Suprapubic skin (tissue), 4 donors: ENCODE results near the gene PTBP3. TPM values are rescaled to one million over a fixed set of nuclear protein-coding genes. Genes with fewer than 3 reads are reported as not detected.
"Not testable (repeated sequence)": the region's sequence is repeated elsewhere in the genome, so short reads cannot be mapped to it uniquely, and the experiment has no call there.

Experiments used
- DNase-seq, 2 donors: peaks; one replicate each; pipeline ENCODE4 v3.0.0-alpha.2; 2019; ENCODE audit warnings: low spot score in 2 of 2
- H3K27ac ChIP-seq: fragments of 200-600 bp; sonication (generic); one replicate; pipeline ENCODE4 v1.5.1; 2019
- H3K27me3 ChIP-seq: fragments of 200-600 bp; sonication (generic); one replicate; pipeline ENCODE4 v1.5.1; 2019
- H3K36me3 ChIP-seq: fragments of 200-600 bp; sonication (generic); one replicate; pipeline ENCODE4 v1.5.1; 2019
- H3K4me1 ChIP-seq: fragments of 200-600 bp; sonication (generic); one replicate; pipeline ENCODE4 v1.5.1; 2019
- H3K4me3 ChIP-seq: fragments of 200-600 bp; sonication (generic); one replicate; pipeline ENCODE4 v1.5.1; 2019; ENCODE audit warnings: mild to moderate bottlenecking
- H3K9me3 ChIP-seq: fragments of 200-600 bp; sonication (generic); one replicate; pipeline ENCODE4 v1.5.1; 2019
- EP300 ChIP-seq: sonication (generic); formaldehyde crosslinking; IDR thresholded peaks from one replicate; pipeline ENCODE4 v1.6.1; 2017; ENCODE audit warnings: antibody characterized with exemption
- POLR2A ChIP-seq, 2 donors: fragments of 450-650 bp; IDR thresholded peaks; one replicate each; pipeline ENCODE4 v1.6.1; 2017; ENCODE audit warnings: antibody characterized with exemption in 2 of 2, mild to moderate bottlenecking in 2 of 2, moderate library complexity in 2 of 2
- POLR2AphosphoS5 ChIP-seq, 3 donors: sonication (generic); formaldehyde crosslinking; IDR thresholded peaks; one replicate each; pipeline ENCODE4 v1.6.1; 2017; ENCODE audit warnings: antibody characterized with exemption in 3 of 3
- WGBS: methylation state at CpG from one replicate; pipeline ENCODE4 v1.1.5; 2018; 5-methylcytosine and 5-hydroxymethylcytosine counted together
- total RNA-seq, 4 donors: library from RNA; depleted of rRNA; stranded (reverse); fragments of >200 nt; gene quantifications; one replicate each; pipeline ENCODE4 v1.1.0, GENCODE V29; 2016
- TF ChIP-seq, protein P1 (sequence below), 2 donors: fragments of 200-600 bp in 1 of 2; fragments of 450-650 bp in 1 of 2; sonication (generic) in 1 of 2; IDR thresholded peaks; one replicate each; pipeline ENCODE4 v1.5.1; 2016 to 2019; ENCODE audit warnings: antibody characterized with exemption in 2 of 2, mild to moderate bottlenecking in 1 of 2, moderate library complexity in 1 of 2

The PTBP3 gene
- total RNA-seq, 4 donors from 2014 or later, result 90.4 to 333 (median 168) TPM

- Histone ChIP-seq H3K4me3 (no peak overlapping the region), H3K27me3 (no peaks in the 10 kb centered on the region), H3K27ac (no peak overlapping the region), H3K36me3 (no peaks in the 10 kb centered on the region), H3K9me3 (no peaks in the 10 kb centered on the region), H3K4me1 (peaks cover 5% of the 10 kb centered on the region)
- DNase-seq, result no peak
- 100% methylated on average over 1 of the region's 1 CpG for WGBS
- no peak for TF ChIP-seq POLR2AphosphoS5 (IDR thresholded peaks at IDR 0.05)
- no peak for TF ChIP-seq EP300
- TF ChIP-seq POLR2A (IDR thresholded peaks at IDR 0.05), result no peak
- TF ChIP-seq, protein P1, sequence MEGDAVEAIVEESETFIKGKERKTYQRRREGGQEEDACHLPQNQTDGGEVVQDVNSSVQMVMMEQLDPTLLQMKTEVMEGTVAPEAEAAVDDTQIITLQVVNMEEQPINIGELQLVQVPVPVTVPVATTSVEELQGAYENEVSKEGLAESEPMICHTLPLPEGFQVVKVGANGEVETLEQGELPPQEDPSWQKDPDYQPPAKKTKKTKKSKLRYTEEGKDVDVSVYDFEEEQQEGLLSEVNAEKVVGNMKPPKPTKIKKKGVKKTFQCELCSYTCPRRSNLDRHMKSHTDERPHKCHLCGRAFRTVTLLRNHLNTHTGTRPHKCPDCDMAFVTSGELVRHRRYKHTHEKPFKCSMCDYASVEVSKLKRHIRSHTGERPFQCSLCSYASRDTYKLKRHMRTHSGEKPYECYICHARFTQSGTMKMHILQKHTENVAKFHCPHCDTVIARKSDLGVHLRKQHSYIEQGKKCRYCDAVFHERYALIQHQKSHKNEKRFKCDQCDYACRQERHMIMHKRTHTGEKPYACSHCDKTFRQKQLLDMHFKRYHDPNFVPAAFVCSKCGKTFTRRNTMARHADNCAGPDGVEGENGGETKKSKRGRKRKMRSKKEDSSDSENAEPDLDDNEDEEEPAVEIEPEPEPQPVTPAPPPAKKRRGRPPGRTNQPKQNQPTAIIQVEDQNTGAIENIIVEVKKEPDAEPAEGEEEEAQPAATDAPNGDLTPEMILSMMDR (IDR thresholded peaks at IDR 0.05), result no peak
These were observed 58.8 kb downstream of the PTBP3 start for GRCh38 chr9:112274600-112274999.

- DNase-seq, result no peak
- 48% methylated on average over 3 of the region's 3 CpGs for WGBS
- Histone ChIP-seq H3K4me3 (no peak overlapping the region), H3K27me3 (no peaks in the 10 kb centered on the region), H3K4me1 (peaks cover 5% of the 10 kb centered on the region), H3K27ac (no peak overlapping the region), H3K36me3 (no peaks in the 10 kb centered on the region), H3K9me3 (no peaks in the 10 kb centered on the region)
- TF ChIP-seq POLR2AphosphoS5 (IDR thresholded peaks at IDR 0.05) (no peak), POLR2A (IDR thresholded peaks at IDR 0.05) (no peak), EP300 (no peak)
- TF ChIP-seq, protein P1 (IDR thresholded peaks at IDR 0.05), result no peak
These were observed 59.5 kb downstream of the PTBP3 start for GRCh38 chr9:112273876-112274275.

- H3K4me3 ChIP-seq, result no peak overlapping the region
- H3K9me3 ChIP-seq, result no peaks in the 10 kb centered on the region
- H3K36me3 ChIP-seq, result peaks cover 3% of the 10 kb centered on the region
- H3K27ac ChIP-seq, result no peak overlapping the region
- no peaks in the 10 kb centered on the region for H3K4me1 ChIP-seq
- DNase-seq, result no peak
- 100% methylated on average over 2 of the region's 2 CpGs for WGBS
- no peak for TF ChIP-seq POLR2A (IDR thresholded peaks at IDR 0.05)
- TF ChIP-seq POLR2AphosphoS5 (IDR thresholded peaks at IDR 0.05), result no peak
- no peak for TF ChIP-seq EP300
- TF ChIP-seq, protein P1 (IDR thresholded peaks at IDR 0.05), result no peak
- no peaks in the 10 kb centered on the region for H3K27me3 ChIP-seq
These were observed 61.8 kb downstream of the PTBP3 start for GRCh38 chr9:112271466-112272098.

DNA sequence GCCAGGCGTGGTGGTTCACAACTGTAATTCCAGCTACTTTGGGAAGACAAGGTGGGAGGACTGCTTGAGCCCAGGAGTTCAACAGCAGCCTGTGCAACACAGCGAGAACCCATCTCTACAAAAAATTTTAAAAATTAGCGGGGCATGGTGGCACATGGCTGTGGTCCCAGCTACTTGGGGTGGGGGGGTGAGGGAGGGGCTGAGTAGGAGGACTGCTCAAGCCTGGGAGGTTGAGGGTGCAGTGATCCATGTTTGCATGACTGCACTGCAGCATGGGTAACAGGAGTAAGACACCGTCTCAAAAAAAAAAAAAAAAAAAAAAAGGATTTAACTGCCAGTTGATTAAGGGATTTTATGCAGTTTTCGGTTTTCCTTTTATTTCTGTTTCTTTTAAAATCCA lies 65.0 kb downstream of the PTBP3 start:
- no peak for TF ChIP-seq POLR2A (IDR thresholded peaks at IDR 0.05)
- TF ChIP-seq, protein P1 (IDR thresholded peaks at IDR 0.05), result no peak
- TF ChIP-seq POLR2AphosphoS5 (IDR thresholded peaks at IDR 0.05), result no peak
- no peak for TF ChIP-seq EP300
- DNase-seq, result no peak

DNA sequence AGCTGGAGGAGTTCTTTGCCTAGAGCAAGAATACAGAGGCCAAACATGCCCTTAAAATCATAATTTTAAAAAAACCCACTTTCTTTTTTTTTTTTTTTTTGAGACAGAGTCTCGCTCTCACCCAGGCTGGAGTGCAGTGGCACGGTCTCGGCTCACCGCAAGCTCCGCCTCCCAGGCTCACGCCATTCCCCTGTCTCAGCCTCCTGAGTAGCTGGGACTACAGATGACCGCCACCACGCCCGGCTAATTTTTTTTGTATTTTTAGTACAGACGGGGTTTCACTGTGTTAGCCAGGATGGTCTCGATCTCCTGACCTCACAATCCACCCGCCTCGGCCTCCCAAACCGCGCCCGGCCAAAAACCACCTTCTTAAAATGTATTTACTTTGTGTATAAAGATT lies 66.3 kb downstream of the PTBP3 start:
- not testable (repeated sequence) for H3K27ac ChIP-seq, DNase-seq, H3K4me1 ChIP-seq, H3K4me3 ChIP-seq, H3K9me3 ChIP-seq, H3K27me3 ChIP-seq
- 98% methylated on average over 16 of the region's 16 CpGs for WGBS
- H3K36me3 ChIP-seq, result peaks cover 12% of the 10 kb centered on the region

More for the DNA sequence above, 65.0 kb downstream of the PTBP3 start:
- Histone ChIP-seq H3K27me3 (no peaks in the 10 kb centered on the region), H3K4me1 (no peaks in the 10 kb centered on the region), H3K36me3 (peaks cover 12% of the 10 kb centered on the region), H3K27ac (no peak overlapping the region), H3K9me3 (no peaks in the 10 kb centered on the region), H3K4me3 (no peak overlapping the region)
- 97% methylated on average over 5 of the region's 5 CpGs for WGBS

DNA sequence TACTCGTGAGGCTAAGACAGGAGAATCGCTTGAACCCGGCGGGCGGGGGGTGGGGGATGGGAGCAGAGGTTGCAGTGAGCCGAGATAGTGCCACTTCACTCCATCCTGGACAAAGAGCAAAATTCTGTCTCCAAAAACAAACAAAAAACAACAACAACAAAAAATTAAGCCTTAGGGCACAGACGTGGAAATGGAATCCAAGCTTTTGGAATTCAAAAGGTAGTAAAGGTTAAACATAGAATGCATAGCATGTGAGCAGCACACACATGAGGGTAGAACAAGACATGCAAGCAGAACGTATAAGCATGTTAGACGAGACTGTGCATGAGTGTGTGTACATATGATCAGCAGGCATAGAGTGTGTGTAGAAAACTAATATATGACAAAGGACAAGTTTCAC lies 68.0 kb downstream of the PTBP3 start:
- no peak for DNase-seq
- Histone ChIP-seq H3K27me3 (no peaks in the 10 kb centered on the region), H3K4me3 (no peak overlapping the region), H3K27ac (no peak overlapping the region), H3K36me3 (peaks cover 12% of the 10 kb centered on the region), H3K4me1 (no peaks in the 10 kb centered on the region), H3K9me3 (no peaks in the 10 kb centered on the region)
- 96% methylated on average over 9 of the region's 9 CpGs for WGBS
- TF ChIP-seq POLR2A (IDR thresholded peaks at IDR 0.05) (no peak), POLR2AphosphoS5 (IDR thresholded peaks at IDR 0.05) (no peak), EP300 (no peak)
- TF ChIP-seq, protein P1 (IDR thresholded peaks at IDR 0.05), result no peak
